Measurements from ENCODE around the gene CLEC4M. TPM values are rescaled to one million over a fixed set of nuclear protein-coding genes. Genes with fewer than 3 reads are reported as not detected.

Gene CLEC4M
- total RNA-seq, 2 experiments from 2014 or later: not detected

DNA sequence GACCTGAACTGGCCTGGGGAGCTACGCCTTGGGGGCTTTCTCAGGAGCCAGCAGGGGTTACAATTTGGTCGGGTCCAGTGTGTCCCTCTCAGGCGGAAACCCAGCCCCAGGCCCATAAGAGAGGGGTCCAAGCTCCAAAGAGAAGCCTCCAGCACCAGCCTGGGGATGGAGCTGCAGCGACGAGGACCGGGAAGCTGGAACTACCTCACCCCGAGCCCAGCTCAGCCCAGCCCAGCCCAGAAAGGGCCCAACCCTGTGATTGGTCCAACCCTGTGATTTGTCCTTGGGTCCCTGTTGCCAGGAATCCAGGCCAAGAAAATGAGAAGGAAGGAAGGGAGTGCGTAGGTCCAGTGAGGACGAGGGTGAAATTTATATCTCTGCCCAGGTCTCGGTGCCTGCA lies 24.1 kb downstream of the CLEC4M start:
- Histone ChIP-seq H3K36me3 (ENCODE audit: insufficient read depth, low read length) (no peaks in the 10 kb centered on the region), H3K27ac (ENCODE audit: low read depth, low read length, poor library complexity, severe bottlenecking) (no peak overlapping the region), H3K4me3 (ENCODE audit: low read depth, low read length, poor library complexity, severe bottlenecking) (no peak overlapping the region), H3K79me2 (ENCODE audit: insufficient read depth, low read depth, low read length) (no peaks in the 10 kb centered on the region), H3K4me2 (ENCODE audit: low read length) (no peak overlapping the region), H2AFZ (ENCODE audit: low read length) (no peak overlapping the region), H3K9me3 (ENCODE audit: low read length) (no peaks in the 10 kb centered on the region), H4K20me1 (ENCODE audit: insufficient read depth, low read length) (no peaks in the 10 kb centered on the region), H3K9me2 (ENCODE audit: insufficient read depth, low read length) (no peaks in the 10 kb centered on the region), H3K4me1 (ENCODE audit: insufficient read depth, low read length, poor library complexity, severe bottlenecking) (no peaks in the 10 kb centered on the region)
- BruUV-seq (replicated peaks): no TSS peak
- no peak for DNase-seq (ENCODE audit: low spot score)
- ChIA-PET POLR2A (interaction anchor here (0.6 kb wide), 1 partner anchor 194 kb away, joined by 3 read pairs; no protein-coding TSS in a partner anchor), CTCF (ENCODE audit: unreplicated experiment) (no interaction called here)
- intact Hi-C loops (cut with micrococcal nuclease; ENCODE audit: unreplicated experiment): no loop called here
- no peak for TF ChIP-seq CTCF (conservative IDR thresholded peaks at IDR 0.05; ENCODE audit: low read length)
- TF ChIP-seq EZH2phosphoT487 (IDR thresholded peaks at IDR 0.05; ENCODE audit: borderline replicate concordance, low read depth, low read length): no peak

GRCh38 chr19:7787602-7788177 lies 24.6 kb downstream of the CLEC4M start:
- H3K79me2 ChIP-seq (ENCODE audit: insufficient read depth, low read depth, low read length): no peaks in the 10 kb centered on the region
- no peak overlapping the region for H3K27ac ChIP-seq (ENCODE audit: low read depth, low read length, poor library complexity, severe bottlenecking)
- intact Hi-C loops (cut with micrococcal nuclease; ENCODE audit: unreplicated experiment): no loop called here
- no peak for DNase-seq (ENCODE audit: low spot score)
- H3K4me3 ChIP-seq (ENCODE audit: low read depth, low read length, poor library complexity, severe bottlenecking): no peak overlapping the region
- TF ChIP-seq CTCF (conservative IDR thresholded peaks at IDR 0.05; ENCODE audit: low read length): no peak
- TF ChIP-seq EZH2phosphoT487 (IDR thresholded peaks at IDR 0.05; ENCODE audit: borderline replicate concordance, low read depth, low read length): no peak
- no peak overlapping the region for H3K4me2 ChIP-seq (ENCODE audit: low read length)
- BruUV-seq (replicated peaks): no TSS peak
- H4K20me1 ChIP-seq (ENCODE audit: insufficient read depth, low read length): no peaks in the 10 kb centered on the region
- no peaks in the 10 kb centered on the region for H3K9me3 ChIP-seq (ENCODE audit: low read length)
- H2AFZ ChIP-seq (ENCODE audit: low read length): no peak overlapping the region
- POLR2A ChIA-PET: interaction anchor here (0.6 kb wide), 1 partner anchor 194 kb away, joined by 3 read pairs; no protein-coding TSS in a partner anchor
- no peaks in the 10 kb centered on the region for H3K36me3 ChIP-seq (ENCODE audit: insufficient read depth, low read length)
- no peaks in the 10 kb centered on the region for H3K9me2 ChIP-seq (ENCODE audit: insufficient read depth, low read length)
- CTCF ChIA-PET (ENCODE audit: unreplicated experiment): no interaction called here
- no peaks in the 10 kb centered on the region for H3K4me1 ChIP-seq (ENCODE audit: insufficient read depth, low read length, poor library complexity, severe bottlenecking)

- CTCF ChIA-PET (ENCODE audit: unreplicated experiment): no interaction called here
- Histone ChIP-seq H3K4me2 (ENCODE audit: low read length) (no peak overlapping the region), H4K20me1 (ENCODE audit: insufficient read depth, low read length) (no peaks in the 10 kb centered on the region), H2AFZ (ENCODE audit: low read length) (no peak overlapping the region), H3K36me3 (ENCODE audit: insufficient read depth, low read length) (no peaks in the 10 kb centered on the region), H3K4me3 (ENCODE audit: low read depth, low read length, poor library complexity, severe bottlenecking) (no peak overlapping the region), H3K9me2 (ENCODE audit: insufficient read depth, low read length) (no peaks in the 10 kb centered on the region), H3K79me2 (ENCODE audit: insufficient read depth, low read depth, low read length) (no peaks in the 10 kb centered on the region), H3K4me1 (ENCODE audit: insufficient read depth, low read length, poor library complexity, severe bottlenecking) (no peaks in the 10 kb centered on the region), H3K27ac (ENCODE audit: low read depth, low read length, poor library complexity, severe bottlenecking) (no peak overlapping the region), H3K9me3 (ENCODE audit: low read length) (no peaks in the 10 kb centered on the region)
- DNase-seq (ENCODE audit: low spot score): no peak
- intact Hi-C loops (cut with micrococcal nuclease; ENCODE audit: unreplicated experiment): no loop called here
- TF ChIP-seq CTCF (conservative IDR thresholded peaks at IDR 0.05; ENCODE audit: low read length): no peak
- no peak for TF ChIP-seq EZH2phosphoT487 (IDR thresholded peaks at IDR 0.05; ENCODE audit: borderline replicate concordance, low read depth, low read length)
- no TSS peak for BruUV-seq (replicated peaks)
- POLR2A ChIA-PET: no interaction called here
Measured at GRCh38 chr19:7788178-7788932, 25.3 kb downstream of the CLEC4M start.

Measured in OCI-LY7 (cell line).